Esophagus muscularis mucosa (tissue), 4 donors: Measurements from ENCODE around the gene PLCB2.

Source experiments
- EP300 ChIP-seq: sonication (generic); formaldehyde crosslinking; IDR thresholded peaks from one replicate; pipeline ENCODE4 v1.6.1; 2017; ENCODE audit warnings: antibody characterized with exemption
- POLR2A ChIP-seq: fragments of 450-650 bp; IDR thresholded peaks from one replicate; pipeline ENCODE4 v1.6.1; 2017; ENCODE audit warnings: antibody characterized with exemption, moderate library complexity, mild to moderate bottlenecking, low read depth
- POLR2AphosphoS5 ChIP-seq, 2 donors: sonication (generic); formaldehyde crosslinking; IDR thresholded peaks; one replicate each; pipeline ENCODE4 v1.6.1; 2017; ENCODE audit warnings: antibody characterized with exemption in 2 of 2
- TF ChIP-seq, protein P1 (sequence below), 3 experiments: fragments of 200-600 bp in 2 of 3; fragments of 450-650 bp in 1 of 3; sonication (generic) in 2 of 3; IDR thresholded peaks; one replicate each; pipeline ENCODE4 v1.5.1; 2017 to 2019; ENCODE audit warnings: antibody characterized with exemption in 3 of 3, mild to moderate bottlenecking in 2 of 3, moderate library complexity in 1 of 3

DNA sequence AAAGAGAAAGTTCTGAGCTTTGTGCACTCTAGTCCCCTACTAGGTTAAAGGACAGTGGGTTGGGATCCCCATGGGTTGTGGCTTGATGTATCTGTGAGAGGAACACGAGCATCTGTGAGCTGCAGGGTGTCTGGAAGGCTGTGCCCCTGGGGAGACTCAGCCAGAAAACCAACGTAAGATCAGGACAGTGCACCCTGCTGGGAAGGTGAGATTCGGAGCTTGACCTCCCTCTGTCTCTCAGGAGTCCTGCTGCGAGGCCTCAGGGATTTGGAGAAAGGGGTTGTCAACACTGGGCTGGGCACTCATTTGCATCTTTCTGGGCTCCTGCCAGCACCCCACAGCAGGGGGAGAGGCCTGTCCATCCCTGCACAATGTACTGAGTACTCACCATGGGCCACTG, 40.1 kb downstream of the PLCB2 start:
- TF ChIP-seq, protein P1, sequence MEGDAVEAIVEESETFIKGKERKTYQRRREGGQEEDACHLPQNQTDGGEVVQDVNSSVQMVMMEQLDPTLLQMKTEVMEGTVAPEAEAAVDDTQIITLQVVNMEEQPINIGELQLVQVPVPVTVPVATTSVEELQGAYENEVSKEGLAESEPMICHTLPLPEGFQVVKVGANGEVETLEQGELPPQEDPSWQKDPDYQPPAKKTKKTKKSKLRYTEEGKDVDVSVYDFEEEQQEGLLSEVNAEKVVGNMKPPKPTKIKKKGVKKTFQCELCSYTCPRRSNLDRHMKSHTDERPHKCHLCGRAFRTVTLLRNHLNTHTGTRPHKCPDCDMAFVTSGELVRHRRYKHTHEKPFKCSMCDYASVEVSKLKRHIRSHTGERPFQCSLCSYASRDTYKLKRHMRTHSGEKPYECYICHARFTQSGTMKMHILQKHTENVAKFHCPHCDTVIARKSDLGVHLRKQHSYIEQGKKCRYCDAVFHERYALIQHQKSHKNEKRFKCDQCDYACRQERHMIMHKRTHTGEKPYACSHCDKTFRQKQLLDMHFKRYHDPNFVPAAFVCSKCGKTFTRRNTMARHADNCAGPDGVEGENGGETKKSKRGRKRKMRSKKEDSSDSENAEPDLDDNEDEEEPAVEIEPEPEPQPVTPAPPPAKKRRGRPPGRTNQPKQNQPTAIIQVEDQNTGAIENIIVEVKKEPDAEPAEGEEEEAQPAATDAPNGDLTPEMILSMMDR (IDR thresholded peaks at IDR 0.05) = no peak
- no peak for TF ChIP-seq POLR2A
- TF ChIP-seq POLR2AphosphoS5 (IDR thresholded peaks at IDR 0.05) = no peak
- TF ChIP-seq EP300 = no peak
